Activated naive CD8-positive, alpha-beta T cell treated with anti-CD3 and anti-CD28 coated beads, Interleukin-2, amount 10 ng/mL, durations not matched to agents 7 days and 5 days (primary cell): ENCODE measurements around the gene CDH24. TPM values are rescaled to one million over a fixed set of nuclear protein-coding genes. Genes with fewer than 3 reads are reported as not detected.
A peak's percentile ranks its signal among the peaks of the same experiment; 100 is the strongest.

Experiments
- ATAC-seq: fragments of 150-1000 bp; cut with Tn5 transposase; one replicate; pipeline ENCODE4 v1.10.0; 2021; ENCODE audit warnings: low read depth, moderate library complexity
- POLR2A ChIA-PET: fragments of 350-600 bp; sonication (Branson Sonifier 250); formaldehyde crosslinking; loops from one replicate; lab custom pipeline; 2021; ENCODE audit warnings: antibody characterized with exemption; lab: Charles Lee
- DNase-seq: peaks from one replicate; pipeline ENCODE4 v3.0.0; 2021
- H3K27ac Mint-ChIP-seq: one replicate; pipeline ENCODE4 v1.8.0; 2022; ENCODE audit warnings: mild to moderate bottlenecking, mixed read lengths
- H3K27me3 Mint-ChIP-seq: one replicate; pipeline ENCODE4 v1.8.0; 2022; ENCODE audit warnings: mild to moderate bottlenecking, moderate library complexity, mixed read lengths
- H3K36me3 Mint-ChIP-seq: one replicate; pipeline ENCODE4 v1.8.0; 2021; ENCODE audit warnings: mild to moderate bottlenecking, mixed read lengths
- H3K4me1 Mint-ChIP-seq: one replicate; pipeline ENCODE4 v1.8.0; 2021; ENCODE audit warnings: mixed read lengths
- H3K4me3 Mint-ChIP-seq: one replicate; pipeline ENCODE4 v1.8.0; 2022; ENCODE audit warnings: mild to moderate bottlenecking, moderate library complexity, mixed read lengths
- H3K9me3 Mint-ChIP-seq: one replicate; pipeline ENCODE4 v1.8.0; 2021; ENCODE audit warnings: mixed read lengths
- total RNA-seq, 2 experiments: library from RNA; stranded (reverse); gene quantifications; one replicate each; pipeline ENCODE4 v1.2.3, GENCODE V29; 2021

Gene CDH24
- total RNA-seq, 2 experiments from 2014 or later, result 2.3 to 2.4 TPM

DNA sequence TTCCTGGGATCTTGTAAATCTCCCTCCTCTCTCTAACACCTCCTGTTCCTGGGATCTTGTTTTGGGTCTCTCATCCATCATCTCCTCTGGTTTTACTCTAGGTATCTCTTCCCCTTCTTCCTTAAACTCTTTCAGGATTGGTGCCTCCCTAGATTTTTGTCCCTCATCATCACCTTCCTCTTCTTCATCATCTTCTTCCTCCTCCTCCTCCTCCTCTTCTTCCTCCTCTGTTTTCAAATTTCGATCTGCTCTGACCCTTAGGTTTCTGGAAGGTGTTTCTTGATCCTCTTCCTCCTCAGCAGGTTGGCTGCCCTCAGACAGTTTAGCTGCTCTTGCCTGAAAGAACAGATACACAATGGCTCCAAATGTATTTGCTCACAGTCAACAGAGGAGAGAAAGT lies 23.2 kb upstream of the CDH24 start:
- no peak for ATAC-seq
- Mint-ChIP-seq H3K4me1 (peaks cover 2% of the 10 kb centered on the region), H3K4me3 (no peak overlapping the region), H3K9me3 (no peaks in the 10 kb centered on the region), H3K27me3 (no peaks in the 10 kb centered on the region), H3K36me3 (peaks cover 27% of the 10 kb centered on the region), H3K27ac (no peak overlapping the region)
- POLR2A ChIA-PET, result interaction anchor here (0.5 kb wide), 1 partner anchor 19 kb away, joined by 5 read pairs; no protein-coding TSS in a partner anchor
- DNase-seq, result no peak

DNA sequence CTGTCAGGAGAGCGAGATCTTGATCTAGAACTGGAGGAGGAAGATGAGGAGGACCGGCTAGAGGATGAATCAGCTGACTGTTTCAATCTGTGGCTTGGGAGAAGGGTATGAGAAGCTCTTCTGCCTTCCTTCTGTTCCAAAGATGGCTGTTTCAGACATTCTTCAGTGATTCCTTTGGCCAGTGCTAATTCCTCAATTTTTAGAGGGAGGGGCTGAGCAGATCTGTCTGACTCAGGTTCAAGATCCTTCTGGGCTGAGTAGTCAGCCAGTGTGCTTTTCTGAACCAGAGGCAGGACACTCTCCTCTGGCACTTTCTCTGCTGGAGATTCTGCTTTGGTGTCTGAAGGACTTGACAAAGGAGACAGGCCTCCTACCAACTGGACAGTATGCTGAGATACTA lies 22.4 kb upstream of the CDH24 start:
- POLR2A ChIA-PET, result no interaction called here
- Mint-ChIP-seq H3K36me3 (peaks cover 28% of the 10 kb centered on the region), H3K27me3 (no peaks in the 10 kb centered on the region), H3K4me3 (no peak overlapping the region), H3K9me3 (no peaks in the 10 kb centered on the region), H3K27ac (peak overlapping the region; percentile 22), H3K4me1 (peaks cover 4% of the 10 kb centered on the region)
- DNase-seq (no peak), ATAC-seq (no peak)

DNA sequence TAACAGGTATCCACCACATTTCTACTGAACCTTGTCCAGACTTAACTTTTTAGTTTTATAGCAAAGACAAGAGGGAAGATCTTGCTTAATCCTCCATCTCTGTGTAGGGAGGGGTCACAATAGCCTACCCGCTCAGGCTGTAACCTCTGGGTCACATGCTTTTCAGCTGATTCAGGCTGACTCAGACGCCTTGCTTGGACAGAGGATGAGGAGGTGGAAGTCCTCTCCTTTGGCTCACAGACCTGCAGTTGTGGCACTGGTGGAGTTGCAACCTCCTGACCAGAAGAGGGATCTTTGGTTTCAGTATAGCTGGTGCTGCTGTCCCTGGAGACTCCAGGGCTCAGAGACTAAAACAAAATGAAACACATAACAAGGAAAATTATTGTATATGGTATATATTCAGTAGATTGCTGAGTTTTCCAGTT lies 21.4 kb upstream of the CDH24 start:
- POLR2A ChIA-PET, result no interaction called here
- DNase-seq, result no peak
- no peaks in the 10 kb centered on the region for H3K27me3 Mint-ChIP-seq
- ATAC-seq, result no peak
- no peak overlapping the region for H3K27ac Mint-ChIP-seq
- no peak overlapping the region for H3K4me3 Mint-ChIP-seq
- no peaks in the 10 kb centered on the region for H3K9me3 Mint-ChIP-seq
- peaks cover 25% of the 10 kb centered on the region for H3K36me3 Mint-ChIP-seq
- peaks cover 4% of the 10 kb centered on the region for H3K4me1 Mint-ChIP-seq

DNA sequence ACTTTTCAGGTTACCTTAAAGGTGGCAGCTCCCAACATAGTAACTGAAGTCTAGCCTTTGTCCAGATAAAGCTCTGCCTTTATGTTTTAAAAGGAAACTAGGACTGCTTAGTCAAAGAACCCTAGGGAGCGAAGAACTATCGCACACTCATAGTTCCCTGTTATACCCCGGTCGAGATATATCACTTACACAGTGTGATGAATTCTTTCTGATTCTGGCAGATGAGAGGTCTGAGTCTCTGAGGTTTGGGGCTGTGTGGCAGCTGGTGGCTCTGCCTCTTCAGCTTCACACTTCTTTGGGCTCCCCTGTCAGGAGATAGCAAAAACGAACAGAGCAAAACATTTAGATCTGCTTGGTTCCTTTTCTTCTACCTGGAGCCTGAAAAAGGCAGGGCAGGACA lies 20.6 kb upstream of the CDH24 start:
- Mint-ChIP-seq H3K36me3 (peaks cover 25% of the 10 kb centered on the region), H3K4me3 (no peak overlapping the region)
- POLR2A ChIA-PET, result interaction anchor here (0.6 to 1.7 kb wide), 2 partner anchors 18 to 121 kb away, joined by 3 to 4 read pairs; partner anchors contain the start of genes ACIN1, C14orf119 and HAUS4

DNA sequence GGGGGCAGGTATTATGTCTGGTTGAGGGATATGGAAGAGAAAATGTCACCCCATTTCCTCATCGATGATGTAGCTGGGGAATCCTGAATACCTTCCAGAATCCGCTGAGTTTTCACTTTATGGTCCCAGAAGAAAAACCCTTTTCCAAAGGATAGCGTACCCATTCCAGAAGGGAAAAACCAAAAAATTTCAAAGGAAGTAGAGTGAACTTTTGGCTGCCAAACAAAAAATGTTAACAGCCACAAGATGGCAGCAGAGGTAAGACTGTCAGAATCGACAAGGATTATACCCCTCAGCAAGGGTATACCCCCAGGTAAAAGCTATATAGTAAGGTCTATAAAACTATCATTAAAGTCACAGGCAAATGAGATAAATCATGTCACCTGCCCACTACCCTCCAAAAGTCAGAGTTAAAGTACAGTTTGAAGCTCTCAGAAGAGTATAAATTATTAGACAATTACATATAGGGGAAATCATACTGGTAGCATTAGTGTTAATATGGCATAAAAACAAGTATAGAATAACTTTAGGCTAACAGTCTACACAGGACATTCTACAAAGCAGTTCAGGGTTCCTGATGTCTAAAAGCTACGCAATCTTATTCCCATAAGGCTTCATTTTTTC lies 19.6 kb upstream of the CDH24 start:
- H3K9me3 Mint-ChIP-seq, result no peaks in the 10 kb centered on the region
- no peaks in the 10 kb centered on the region for H3K27me3 Mint-ChIP-seq
- H3K4me1 Mint-ChIP-seq, result peaks cover 4% of the 10 kb centered on the region
- ATAC-seq (no peak), DNase-seq (no peak)
- POLR2A ChIA-PET, result interaction anchor here (0.6 to 1.7 kb wide), 3 partner anchors 15 to 43 kb away, joined by 4 to 6 read pairs (median 4); partner anchors contain the start of genes ACIN1 and C14orf119
- H3K36me3 Mint-ChIP-seq, result peaks cover 25% of the 10 kb centered on the region
- H3K27ac Mint-ChIP-seq, result no peak overlapping the region
- H3K4me3 Mint-ChIP-seq, result no peak overlapping the region

More for the DNA sequence above, 20.6 kb upstream of the CDH24 start:
- peaks cover 4% of the 10 kb centered on the region for H3K4me1 Mint-ChIP-seq
- no peaks in the 10 kb centered on the region for H3K9me3 Mint-ChIP-seq
- DNase-seq (no peak), ATAC-seq (no peak)
- H3K27me3 Mint-ChIP-seq, result no peaks in the 10 kb centered on the region
- H3K27ac Mint-ChIP-seq, result no peak overlapping the region

DNA sequence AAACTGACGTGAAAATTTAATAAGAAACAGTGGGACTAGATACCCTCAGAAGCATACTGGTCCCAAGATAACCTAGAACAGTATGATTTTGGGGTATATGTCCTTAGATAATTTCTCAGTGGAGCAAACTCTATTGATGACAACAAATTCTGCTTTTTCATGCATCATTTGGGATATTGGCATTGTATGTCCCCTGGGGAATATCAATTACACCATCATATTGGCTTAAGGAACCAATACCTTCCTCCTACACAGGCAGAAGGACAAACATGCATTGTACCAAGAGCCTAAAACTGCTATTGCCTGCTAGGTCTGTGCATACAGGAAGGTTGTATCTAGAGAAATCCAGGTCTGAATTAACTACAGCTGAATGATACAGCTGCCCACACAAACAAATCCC lies 17.6 kb upstream of the CDH24 start:
- ATAC-seq (no peak), DNase-seq (no peak)
- no peak overlapping the region for H3K4me3 Mint-ChIP-seq
- no peaks in the 10 kb centered on the region for H3K27me3 Mint-ChIP-seq
- H3K27ac Mint-ChIP-seq, result no peak overlapping the region
- no peaks in the 10 kb centered on the region for H3K9me3 Mint-ChIP-seq
- H3K36me3 Mint-ChIP-seq, result peaks cover 15% of the 10 kb centered on the region
- peaks cover 15% of the 10 kb centered on the region for H3K4me1 Mint-ChIP-seq
- POLR2A ChIA-PET, result no interaction called here

DNA sequence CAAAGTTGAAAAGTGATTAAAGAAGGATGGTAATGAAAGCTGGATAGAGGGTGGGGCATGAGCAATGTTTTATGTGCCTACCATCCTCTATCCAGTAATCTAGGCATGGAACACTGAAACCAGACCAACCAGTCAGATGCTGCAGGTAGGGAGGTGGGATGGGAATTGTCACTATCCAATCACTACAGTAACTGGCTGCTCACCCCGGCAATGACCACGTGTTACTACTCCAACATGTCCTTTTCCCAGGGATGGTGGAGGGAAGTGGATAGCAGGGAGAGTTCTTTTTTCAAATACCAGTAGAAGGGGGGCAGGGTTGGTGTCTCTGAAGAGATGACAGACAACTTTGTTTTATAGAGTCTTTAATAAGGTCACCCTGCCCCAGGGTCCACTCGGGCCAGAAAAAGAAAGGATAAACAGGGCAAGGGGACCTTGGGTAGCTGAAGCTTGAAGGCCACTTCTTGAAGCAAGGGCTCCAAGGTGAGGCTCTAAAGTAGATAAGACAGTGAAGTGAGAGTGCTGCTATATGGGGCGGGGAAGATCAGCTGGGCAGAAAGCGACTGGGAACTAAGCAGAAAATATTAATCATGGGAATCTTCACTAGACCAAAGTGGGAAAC lies 14.7 kb upstream of the CDH24 start:
- ATAC-seq, result no peak
- POLR2A ChIA-PET, result interaction anchor here (0.6 to 3.2 kb wide), 11 partner anchors 10 to 483 kb away, joined by 3 to 29 read pairs (median 4); partner anchors contain the start of genes ACIN1, C14orf119, DAD1 and PABPN1
- Mint-ChIP-seq H3K27me3 (no peaks in the 10 kb centered on the region), H3K4me3 (peak overlapping the region; percentile 93), H3K27ac (peak overlapping the region; percentile 88), H3K36me3 (peaks cover 15% of the 10 kb centered on the region), H3K4me1 (peaks cover 15% of the 10 kb centered on the region), H3K9me3 (no peaks in the 10 kb centered on the region)
- no peak for DNase-seq

DNA sequence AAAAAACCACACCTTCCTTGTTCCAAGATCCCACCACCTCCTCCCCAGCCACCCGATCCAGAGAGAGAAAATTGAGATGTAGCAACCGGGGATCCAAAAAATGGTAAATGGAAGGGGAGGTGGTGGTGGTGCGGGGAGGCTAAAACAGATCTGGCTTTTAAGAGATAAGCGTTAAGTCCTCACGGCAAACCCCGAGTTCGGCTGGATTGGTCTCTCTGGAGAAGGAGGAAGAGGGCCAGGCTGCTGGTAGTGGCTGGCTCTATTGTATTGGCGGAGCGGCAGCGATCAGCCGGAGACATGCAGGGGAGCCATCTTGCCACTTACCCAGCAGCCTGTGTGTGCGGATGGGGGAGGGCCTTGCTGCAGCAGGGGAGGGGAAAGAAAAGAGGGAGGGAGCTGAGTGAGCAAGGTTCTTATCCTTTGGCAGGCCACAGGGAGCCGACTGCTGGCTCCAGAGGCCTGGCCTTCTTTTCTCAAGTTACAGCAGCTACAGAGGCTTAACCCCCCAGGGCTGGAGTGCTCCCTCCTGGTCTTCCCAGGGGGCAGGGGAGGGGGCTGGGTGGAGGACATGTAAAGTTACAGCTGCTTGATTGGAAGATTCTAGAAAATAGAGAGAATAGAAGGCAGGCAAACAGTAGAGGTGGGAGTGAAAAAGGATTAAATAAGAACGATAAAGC lies 14.1 kb upstream of the CDH24 start:
- ATAC-seq (peak; percentile 97), DNase-seq (peak; percentile 75)
- Mint-ChIP-seq H3K27me3 (no peaks in the 10 kb centered on the region), H3K27ac (peak overlapping the region; percentile 88), H3K36me3 (peaks cover 15% of the 10 kb centered on the region), H3K4me3 (peak overlapping the region; percentile 93), H3K4me1 (peaks cover 15% of the 10 kb centered on the region), H3K9me3 (no peaks in the 10 kb centered on the region)
- POLR2A ChIA-PET, result interaction anchor here (0.6 to 3.2 kb wide), 13 partner anchors 9 to 482 kb away, joined by 3 to 29 read pairs (median 4); partner anchors contain the start of genes ACIN1, C14orf119, DAD1 and HAUS4

DNA sequence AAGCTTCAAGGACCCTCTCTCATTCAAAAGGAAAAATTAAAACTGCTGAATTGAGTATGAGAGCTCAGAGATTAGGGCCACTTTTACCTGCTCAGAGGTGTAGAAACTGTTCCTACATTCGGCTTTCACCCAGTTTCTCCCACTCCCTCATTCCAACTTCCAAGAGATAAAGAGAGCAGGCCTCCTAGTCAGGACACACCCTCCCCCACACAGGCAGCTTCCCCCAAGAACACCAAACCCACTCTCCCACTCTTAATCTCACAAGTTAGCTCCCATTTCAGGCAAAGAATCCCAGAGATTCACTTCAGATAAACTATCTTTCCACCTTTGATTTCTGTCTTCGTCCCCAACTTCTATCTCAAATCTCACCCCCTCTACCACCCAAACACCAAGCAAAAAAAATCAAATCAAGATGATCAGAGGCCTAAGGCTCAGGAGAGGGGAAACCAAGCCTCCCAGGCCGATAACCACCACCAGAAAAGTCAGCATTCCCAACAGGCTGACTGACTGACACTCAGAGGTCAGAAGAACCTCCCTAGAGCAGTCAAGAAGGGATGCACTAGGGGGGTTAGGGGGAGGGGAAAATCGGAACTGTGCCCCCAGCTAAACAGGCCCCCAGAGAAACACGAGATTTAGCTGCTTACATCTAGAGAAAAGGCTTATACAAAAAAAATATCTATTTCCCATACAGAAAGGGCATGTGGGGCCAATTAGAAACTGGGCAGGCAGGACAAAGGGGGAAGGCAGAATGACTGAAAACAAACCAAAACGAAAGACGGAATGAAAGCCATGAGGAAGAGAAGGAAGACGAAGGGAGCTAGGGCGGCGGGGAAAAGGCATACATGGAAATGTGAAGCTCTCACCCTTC lies 13.2 kb upstream of the CDH24 start:
- Mint-ChIP-seq H3K36me3 (peaks cover 10% of the 10 kb centered on the region), H3K9me3 (no peaks in the 10 kb centered on the region), H3K27ac (peak overlapping the region; percentile 88), H3K27me3 (no peaks in the 10 kb centered on the region), H3K4me1 (peaks cover 15% of the 10 kb centered on the region), H3K4me3 (peak overlapping the region; percentile 93)
- DNase-seq, result no peak
- POLR2A ChIA-PET, result interaction anchor here (0.6 to 3.2 kb wide), 8 partner anchors 8 to 251 kb away, joined by 3 to 29 read pairs (median 4); partner anchors contain the start of genes ACIN1, C14orf119, HAUS4 and PABPN1
- no peak for ATAC-seq

DNA sequence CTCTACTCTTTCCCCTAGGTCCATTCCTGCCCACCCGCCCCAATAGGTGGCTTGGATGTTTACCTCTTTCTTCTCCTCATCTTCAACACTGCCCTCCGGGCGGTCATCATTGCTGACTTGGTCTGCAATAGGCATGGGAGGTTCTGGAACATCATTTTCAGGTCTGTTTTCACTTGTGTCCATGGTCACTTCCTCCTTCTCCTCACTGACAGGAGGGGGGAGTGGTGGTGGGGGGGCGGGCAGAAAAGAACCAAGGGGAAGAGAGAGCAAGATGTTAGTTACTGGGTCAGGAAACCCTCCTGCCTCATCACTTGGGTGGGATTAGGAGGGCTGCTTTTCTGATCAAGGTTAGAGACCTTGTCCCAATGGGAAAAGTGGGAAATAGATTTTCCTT lies 12.1 kb upstream of the CDH24 start:
- Mint-ChIP-seq H3K27me3 (no peaks in the 10 kb centered on the region), H3K4me1 (peaks cover 13% of the 10 kb centered on the region)
- no peak for ATAC-seq

DNA sequence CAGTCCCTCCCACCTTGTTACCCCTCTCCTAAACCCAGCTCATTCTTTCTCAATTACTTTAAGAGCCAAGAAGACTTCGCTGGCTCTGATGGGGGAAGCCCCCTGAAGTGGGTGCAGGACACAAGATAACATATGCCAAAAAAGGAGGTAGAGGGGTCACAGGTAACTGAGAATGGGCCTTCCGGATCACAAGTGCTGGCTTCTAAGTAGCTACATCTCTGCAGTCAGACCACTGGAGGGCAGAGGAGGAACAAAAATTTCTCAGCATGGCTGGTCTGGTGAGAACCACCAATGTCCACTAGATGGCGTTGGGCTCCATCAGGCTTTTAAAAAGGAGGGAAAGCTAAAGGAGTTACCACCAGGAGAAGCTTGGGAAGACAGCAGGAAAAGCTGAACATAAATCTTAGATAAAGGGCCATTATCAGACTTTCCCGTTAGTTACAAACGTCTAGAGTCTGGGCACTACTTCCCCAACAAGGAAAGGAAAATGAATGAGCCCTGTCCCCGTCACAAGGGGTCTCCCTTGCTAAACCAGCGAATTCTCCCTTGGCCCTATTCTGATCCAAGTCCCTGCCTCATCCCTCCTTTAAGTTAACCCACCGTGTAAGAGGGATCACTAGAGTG lies 11.6 kb upstream of the CDH24 start:
- DNase-seq (no peak), ATAC-seq (peak; percentile 71)
- Mint-ChIP-seq H3K36me3 (peaks cover 10% of the 10 kb centered on the region), H3K4me3 (peak overlapping the region; percentile 41), H3K27ac (peak overlapping the region; percentile 31), H3K4me1 (peaks cover 13% of the 10 kb centered on the region), H3K9me3 (no peaks in the 10 kb centered on the region), H3K27me3 (no peaks in the 10 kb centered on the region)
- POLR2A ChIA-PET, result interaction anchor here (0.7 to 1.3 kb wide), 5 partner anchors 26 to 86 kb away, joined by 4 to 11 read pairs (median 5); partner anchors contain the start of genes ACIN1 and C14orf119

More for the DNA sequence above, 12.1 kb upstream of the CDH24 start:
- DNase-seq, result no peak
- H3K27ac Mint-ChIP-seq, result no peak overlapping the region
- no peak overlapping the region for H3K4me3 Mint-ChIP-seq
- peaks cover 9% of the 10 kb centered on the region for H3K36me3 Mint-ChIP-seq
- no peaks in the 10 kb centered on the region for H3K9me3 Mint-ChIP-seq
- POLR2A ChIA-PET, result interaction anchor here (1.0 to 1.3 kb wide), 4 partner anchors 26 to 86 kb away, joined by 4 to 11 read pairs (median 7); partner anchors contain the start of genes ACIN1 and C14orf119
